Transverse colon (tissue), 4 donors: ENCODE data around the gene MYRIP. TPM values are rescaled to one million over a fixed set of nuclear protein-coding genes. Genes with fewer than 3 reads are reported as not detected.

Source experiments
- DNase-seq: peaks from one replicate; pipeline ENCODE4 v3.0.0-alpha.2; 2019
- H3K27ac ChIP-seq, 4 donors: fragments of 200-600 bp; sonication (generic); 2 replicates each; pipeline ENCODE4 v1.5.1; 2016 to 2018; ENCODE audit warnings: inconsistent platforms in 4 of 4
- H3K27me3 ChIP-seq: fragments of 200-600 bp; sonication (generic); 2 replicates; pipeline ENCODE4 v1.5.1; 2017; ENCODE audit warnings: inconsistent platforms
- H3K36me3 ChIP-seq, 4 donors: fragments of 200-600 bp; sonication (generic); 2 replicates each; pipeline ENCODE4 v1.5.1; 2017 to 2019; ENCODE audit warnings: inconsistent platforms in 4 of 4
- H3K4me1 ChIP-seq, 4 donors: fragments of 200-600 bp; sonication (generic); 2 replicates each; pipeline ENCODE4 v1.5.1; 2017 to 2020; ENCODE audit warnings: inconsistent platforms in 4 of 4
- H3K4me3 ChIP-seq, 4 donors: fragments of 200-600 bp; sonication (generic); 1 replicate in 1 of 4; 2 replicates in 3 of 4; pipeline versions ENCODE4 v1.5.1 to v1.6.1; 2017 to 2019; ENCODE audit warnings: inconsistent platforms in 4 of 4
- H3K9me3 ChIP-seq, 2 donors: fragments of 200-600 bp; sonication (generic); 2 replicates each; pipeline ENCODE4 v1.5.1; 2017 to 2019; ENCODE audit warnings: inconsistent platforms in 2 of 2
- CTCF ChIP-seq, 5 experiments: fragments of 200-600 bp in 3 of 5; fragments of 450-650 bp in 2 of 5; sonication (generic) in 3 of 5; IDR thresholded peaks; 1 replicate in 2 of 5; 2 replicates in 3 of 5; pipeline ENCODE4 v1.5.1; 2016 to 2017; ENCODE audit warnings: antibody characterized with exemption in 5 of 5, inconsistent platforms in 3 of 5, mild to moderate bottlenecking in 2 of 5, moderate library complexity in 1 of 5
- EP300 ChIP-seq: sonication (generic); formaldehyde crosslinking; IDR thresholded peaks from one replicate; pipeline ENCODE4 v1.6.1; 2017; ENCODE audit warnings: antibody characterized with exemption, low read depth
- POLR2A ChIP-seq: fragments of 450-650 bp; IDR thresholded peaks from one replicate; pipeline ENCODE4 v1.6.1; 2016; ENCODE audit warnings: antibody characterized with exemption, mild to moderate bottlenecking, moderate library complexity
- POLR2AphosphoS5 ChIP-seq, 3 donors: sonication (generic); formaldehyde crosslinking; IDR thresholded peaks; one replicate each; pipeline ENCODE4 v1.6.1; 2016; ENCODE audit warnings: antibody characterized with exemption in 3 of 3
- WGBS, 2 donors: methylation state at CpG; one replicate each; pipeline ENCODE4 v1.1.5; 2018; ENCODE audit warnings: low coverage in 1 of 2; 5-methylcytosine and 5-hydroxymethylcytosine counted together
- in situ Hi-C, 4 donors: fragments of 200-750 bp; cut with MboI; loops; one replicate each; pipeline versions ENCODE4 v1.15.0 to v1.15.1; 2017; ENCODE audit warnings: low sequenced_read_pairs in 3 of 4, low pct_ligation_motif_present in 1 of 4, low pct_unique_long_range_greater_than_20kb in 1 of 4
- intact Hi-C: fragments of 100-400 bp; cut with DNase I; formaldehyde crosslinking; loops from one replicate; pipeline ENCODE4 v1.15.1; 2023; ENCODE audit warnings: low total_unique reads
- total RNA-seq, 4 donors: library from RNA; depleted of rRNA; stranded (reverse); fragments of >200 nt; gene quantifications; one replicate each; pipeline ENCODE4 v1.1.0, GENCODE V29; 2016

The MYRIP gene
- total RNA-seq, 4 donors from 2014 or later = 2.6 to 19.7 (median 5.4) TPM

DNA sequence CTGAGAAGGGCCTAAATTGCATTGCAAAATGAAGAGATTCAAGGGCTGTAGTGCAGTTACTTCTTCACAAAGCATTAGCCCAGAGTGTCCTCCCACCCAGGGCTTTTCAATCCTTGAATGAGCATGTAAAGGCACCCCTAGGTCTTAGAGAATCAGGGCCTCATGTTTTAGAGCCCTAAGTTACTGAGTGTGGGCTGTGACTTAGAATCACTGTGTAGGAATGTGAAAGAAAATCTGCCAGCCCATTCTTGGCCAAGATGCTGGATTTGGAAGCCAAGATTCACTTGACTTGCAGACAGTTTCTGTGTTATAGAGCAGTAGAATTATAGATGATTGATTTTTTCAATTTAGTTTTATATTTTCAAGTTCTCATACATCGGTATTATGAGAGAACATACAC is 153.2 kb downstream of the MYRIP start:
- intact Hi-C loops (no loop called here), in situ Hi-C loops (no loop called here)
- Histone ChIP-seq H3K4me3 (no peak overlapping the region), H3K4me1 (peaks cover 0 to 7% (median 0%) of the 10 kb centered on the region in 4 donors), H3K36me3 (no peaks in the 10 kb centered on the region), H3K27ac (no peak overlapping the region), H3K9me3 (no peaks in the 10 kb centered on the region), H3K27me3 (no peaks in the 10 kb centered on the region)
- DNase-seq = no peak
- no peak for TF ChIP-seq POLR2A
- no peak for TF ChIP-seq CTCF (IDR thresholded peaks at IDR 0.05)
- no peak for TF ChIP-seq POLR2AphosphoS5 (IDR thresholded peaks at IDR 0.05)
- no peak for TF ChIP-seq EP300
- 87% methylated on average over 1 of the region's 1 CpG; no CpG with 5 or more reads in 1 of the 2 donors for WGBS, 2 donors

GRCh38 chr3:39965461-39965860 is 156.1 kb downstream of the MYRIP start:
- no peak overlapping the region for H3K27ac ChIP-seq
- no peaks in the 10 kb centered on the region for H3K9me3 ChIP-seq
- no peak for TF ChIP-seq EP300
- TF ChIP-seq CTCF (IDR thresholded peaks at IDR 0.05) = no peak
- TF ChIP-seq POLR2A = no peak
- TF ChIP-seq POLR2AphosphoS5 (IDR thresholded peaks at IDR 0.05) = no peak
- H3K4me3 ChIP-seq = no peak overlapping the region
- H3K36me3 ChIP-seq = no peaks in the 10 kb centered on the region
- DNase-seq = no peak
- H3K27me3 ChIP-seq = no peaks in the 10 kb centered on the region
- intact Hi-C loops (no loop called here), in situ Hi-C loops (no loop called here)
- H3K4me1 ChIP-seq = peaks cover 0 to 7% (median 0%) of the 10 kb centered on the region in 4 donors

- intact Hi-C loops = no loop called here
- H3K9me3 ChIP-seq = no peaks in the 10 kb centered on the region
- WGBS, 2 donors = 71 to 89% methylated on average over 1 to 2 of the region's 2 CpGs
- in situ Hi-C loops = no loop called here
- peaks cover 0 to 7% (median 0%) of the 10 kb centered on the region in 4 donors for H3K4me1 ChIP-seq
- TF ChIP-seq POLR2A (no peak), CTCF (IDR thresholded peaks at IDR 0.05) (no peak), POLR2AphosphoS5 (IDR thresholded peaks at IDR 0.05) (no peak), EP300 (no peak)
- H3K36me3 ChIP-seq = no peaks in the 10 kb centered on the region
- no peak overlapping the region for H3K4me3 ChIP-seq
- no peak overlapping the region for H3K27ac ChIP-seq
- no peak for DNase-seq
- no peaks in the 10 kb centered on the region for H3K27me3 ChIP-seq
Measured at GRCh38 chr3:39965997-39966396, 156.6 kb downstream of the MYRIP start.

DNA sequence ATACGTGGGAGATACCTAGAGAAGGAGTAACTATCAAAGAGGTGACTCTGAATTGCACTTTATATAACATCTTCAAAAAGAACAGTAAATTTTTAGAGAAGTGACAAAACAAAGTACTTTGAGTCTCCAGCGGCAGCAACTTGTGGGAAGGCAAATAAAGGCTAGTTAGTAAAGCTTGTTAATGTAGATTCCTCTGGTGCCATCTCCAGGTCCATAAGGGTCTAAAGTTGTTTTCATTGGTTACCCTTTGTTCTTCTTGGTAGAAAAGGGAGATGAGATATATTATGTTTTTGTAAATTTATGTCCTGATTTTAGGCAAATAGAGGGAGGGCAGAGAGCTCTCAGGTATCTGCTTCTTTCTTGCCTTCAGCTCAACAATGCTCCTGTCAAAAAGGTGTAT is 161.6 kb downstream of the MYRIP start:
- H3K36me3 ChIP-seq = no peaks in the 10 kb centered on the region
- in situ Hi-C loops (no loop called here), intact Hi-C loops (no loop called here)
- no peak overlapping the region for H3K4me3 ChIP-seq
- H3K4me1 ChIP-seq = peaks cover 0 to 3% (median 0%) of the 10 kb centered on the region in 4 donors
- H3K27me3 ChIP-seq = no peaks in the 10 kb centered on the region
- WGBS, 2 donors = 54 to 58% methylated on average over 2 of the region's 2 CpGs
- no peaks in the 10 kb centered on the region for H3K9me3 ChIP-seq
- no peak overlapping the region for H3K27ac ChIP-seq
- no peak for DNase-seq
- TF ChIP-seq POLR2AphosphoS5 (IDR thresholded peaks at IDR 0.05) = no peak
- TF ChIP-seq CTCF (IDR thresholded peaks at IDR 0.05) = no peak
- no peak for TF ChIP-seq EP300
- no peak for TF ChIP-seq POLR2A
